HG03045 (cell line): ENCODE results near the gene NEAT1.

Experiments used
- ATAC-seq: cut with Tn5 transposase; IDR thresholded peaks from one replicate; pipeline ENCODE4 v1.9.1; 2021; ENCODE audit warnings: mild to moderate bottlenecking, moderate library complexity; ENCODE audit not compliant: unreplicated experiment

NEAT1 gene

DNA sequence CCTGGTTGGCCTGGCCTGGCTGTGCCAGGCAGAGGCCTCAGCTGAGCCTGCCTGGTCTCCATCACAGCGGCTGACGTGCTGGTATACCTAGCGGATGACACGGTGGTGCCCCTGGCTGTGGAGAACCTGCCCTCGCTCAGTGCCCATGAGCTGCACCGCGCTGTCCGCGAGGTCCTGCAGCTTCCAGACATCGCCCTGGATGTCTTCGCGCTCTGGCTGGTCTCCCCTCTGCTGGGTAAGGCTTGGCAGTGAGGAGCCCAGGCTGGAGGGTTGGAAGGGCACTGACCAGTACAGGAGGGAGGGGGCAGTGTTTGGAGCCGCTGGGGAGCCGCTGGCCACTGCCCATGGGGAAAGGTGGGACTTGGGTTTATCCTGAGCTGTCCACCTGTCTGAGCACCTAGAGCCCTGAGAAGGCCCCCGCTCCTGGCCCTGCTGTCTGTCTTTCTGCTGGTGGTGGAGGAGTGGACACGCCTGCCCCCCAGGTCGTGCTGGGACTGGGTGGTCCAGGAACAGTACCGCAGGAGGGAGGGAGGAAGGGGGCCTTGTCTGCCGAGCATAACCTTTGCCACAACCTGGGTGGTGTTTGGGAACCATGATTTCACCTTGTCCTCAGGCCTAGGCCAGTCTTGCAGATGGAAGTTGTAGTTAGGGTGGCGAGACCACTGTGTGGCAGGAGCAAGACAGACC lies 33.2 kb upstream of the NEAT1 start:
- ATAC-seq = no peak

DNA sequence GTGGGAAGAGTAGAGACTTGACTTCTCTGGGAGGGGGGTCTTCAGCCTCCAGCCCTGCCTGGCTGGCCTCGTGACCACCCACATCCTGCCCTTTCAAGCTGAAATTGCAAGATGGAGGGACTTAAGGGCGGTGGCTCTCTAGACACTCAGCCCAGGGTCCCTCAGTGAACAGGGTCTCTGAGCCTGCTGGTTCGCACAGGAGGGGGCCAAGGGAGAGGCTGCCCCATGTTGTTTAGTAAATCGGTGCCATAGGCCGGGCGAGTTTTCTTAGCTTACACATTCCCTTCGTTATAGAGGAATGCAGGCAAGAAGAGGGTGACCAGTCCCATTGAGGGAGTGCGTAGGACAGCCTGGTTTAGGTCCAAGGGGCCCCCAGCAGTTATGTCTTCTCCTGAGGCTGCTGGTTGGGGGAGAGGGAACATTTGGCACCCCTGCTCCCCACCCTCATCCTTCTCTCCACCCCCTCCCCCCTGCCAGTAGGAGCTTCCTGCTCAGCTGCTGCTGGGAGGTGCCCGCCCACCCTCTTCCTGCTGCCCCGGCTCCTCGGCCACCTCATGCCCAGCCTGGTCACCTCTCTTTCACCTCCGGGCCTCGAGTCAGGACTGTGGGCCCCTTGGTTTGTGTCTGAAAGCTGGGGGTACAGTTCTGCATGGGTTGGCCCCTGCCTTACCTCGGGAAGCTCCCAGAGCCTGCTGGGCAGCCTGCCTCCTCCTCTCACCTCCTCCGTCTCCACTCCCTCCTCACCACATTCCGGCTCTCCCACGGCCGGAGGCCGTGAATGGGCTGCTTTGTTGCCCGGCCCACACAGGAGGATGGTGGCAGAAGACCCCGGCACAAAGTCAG lies 32.3 kb upstream of the NEAT1 start:
- no peak for ATAC-seq

DNA sequence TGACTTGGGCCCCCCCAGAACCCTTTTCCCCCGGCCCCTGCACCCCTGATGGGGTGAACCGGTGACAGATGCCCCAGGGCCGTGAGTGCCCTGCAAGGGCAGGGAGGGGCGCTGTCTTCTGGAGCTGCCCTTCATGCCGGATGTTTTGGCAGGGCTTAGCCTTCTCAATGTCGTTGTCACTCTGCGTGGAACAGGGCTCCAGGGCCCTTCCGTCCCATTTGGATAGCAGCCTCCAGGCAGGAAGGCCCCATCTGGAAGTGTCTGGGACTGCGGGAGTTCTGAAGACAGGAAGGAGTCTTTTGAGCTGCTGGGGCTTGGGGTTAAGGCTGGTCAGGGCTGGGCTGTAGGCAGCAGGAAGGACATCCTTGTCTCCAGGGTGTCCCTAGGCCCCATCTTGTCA lies 31.6 kb upstream of the NEAT1 start:
- ATAC-seq = no peak

DNA sequence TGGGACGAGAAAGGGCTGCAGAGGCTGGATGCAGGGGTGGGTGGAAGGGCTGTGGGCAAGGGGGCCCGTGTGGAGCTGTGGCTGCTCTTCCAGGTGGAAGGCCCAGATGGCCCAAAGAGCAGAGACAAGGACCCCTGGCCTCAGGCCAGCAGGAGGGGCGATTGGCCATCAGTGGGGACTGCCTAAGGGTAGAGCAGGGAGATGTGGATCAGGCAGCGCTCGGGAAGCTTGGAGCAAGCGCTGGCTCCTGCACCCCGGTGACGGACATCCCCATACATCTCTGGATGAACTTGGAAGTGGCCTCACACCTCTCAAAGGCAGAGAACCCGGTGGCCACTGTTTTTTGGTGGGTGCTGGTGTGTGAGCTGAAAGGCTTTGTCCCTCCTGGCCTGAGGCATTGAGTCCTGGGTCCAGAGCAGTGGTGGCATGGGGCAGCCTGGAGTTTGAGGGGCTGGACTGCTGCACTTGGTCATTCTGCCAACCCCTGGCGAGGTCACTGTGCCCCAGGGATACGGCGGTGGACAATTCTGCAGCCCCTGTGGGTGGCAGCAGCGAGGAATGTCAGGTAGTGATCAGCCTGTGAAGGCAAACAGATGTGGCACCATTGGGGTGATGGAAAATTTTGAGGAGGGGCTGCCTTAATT lies 30.3 kb upstream of the NEAT1 start:
- ATAC-seq = no peak

DNA sequence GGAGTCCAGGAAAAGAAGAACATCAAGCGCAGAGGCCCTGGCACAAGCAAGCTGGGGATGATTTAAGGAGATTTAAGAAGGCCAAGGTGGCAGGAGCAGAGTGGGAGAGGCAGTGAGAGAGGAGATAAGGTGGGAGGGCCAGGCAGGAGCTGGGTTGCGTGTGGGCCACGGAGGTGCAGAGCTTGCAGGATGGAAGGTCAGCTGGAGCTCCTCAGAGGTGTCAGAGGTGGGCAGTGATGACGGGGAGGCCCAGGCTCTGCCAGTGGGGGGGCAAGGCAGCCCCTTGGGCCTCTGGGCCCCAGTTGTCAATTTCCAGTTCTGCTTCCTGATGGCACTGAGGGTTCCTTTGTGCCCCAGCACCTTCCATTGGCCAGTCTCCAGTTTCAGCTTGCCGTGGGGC lies 29.7 kb upstream of the NEAT1 start:
- ATAC-seq = no peak

DNA sequence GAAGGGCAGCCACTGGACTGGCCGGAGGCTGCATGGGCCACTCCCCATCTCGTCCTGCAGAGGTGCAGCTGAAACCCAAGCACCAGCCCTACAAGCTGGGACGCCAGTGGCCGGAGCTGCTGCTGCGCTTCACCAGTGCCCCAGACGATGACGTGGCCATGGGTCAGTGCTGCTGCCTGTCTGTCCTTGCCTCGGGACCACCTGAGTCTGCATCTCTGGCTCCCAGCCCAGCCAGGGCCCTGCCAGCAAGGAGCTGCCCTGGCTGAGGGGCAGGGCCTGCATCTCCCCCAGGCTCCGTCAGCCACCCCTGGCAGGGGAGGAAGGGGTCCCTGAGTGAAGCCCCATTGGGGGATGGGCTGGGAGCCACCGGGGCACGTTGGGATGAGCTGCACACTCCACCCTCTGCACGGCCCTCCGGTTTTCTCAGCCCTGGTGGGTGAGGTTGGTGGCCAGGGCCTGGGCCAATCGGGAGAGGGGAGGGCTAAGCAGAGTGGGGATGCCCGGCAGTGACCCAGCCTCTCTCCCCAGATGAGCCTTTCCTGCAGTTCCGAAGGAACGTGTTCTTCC lies 29.0 kb upstream of the NEAT1 start:
- ATAC-seq = no peak

DNA sequence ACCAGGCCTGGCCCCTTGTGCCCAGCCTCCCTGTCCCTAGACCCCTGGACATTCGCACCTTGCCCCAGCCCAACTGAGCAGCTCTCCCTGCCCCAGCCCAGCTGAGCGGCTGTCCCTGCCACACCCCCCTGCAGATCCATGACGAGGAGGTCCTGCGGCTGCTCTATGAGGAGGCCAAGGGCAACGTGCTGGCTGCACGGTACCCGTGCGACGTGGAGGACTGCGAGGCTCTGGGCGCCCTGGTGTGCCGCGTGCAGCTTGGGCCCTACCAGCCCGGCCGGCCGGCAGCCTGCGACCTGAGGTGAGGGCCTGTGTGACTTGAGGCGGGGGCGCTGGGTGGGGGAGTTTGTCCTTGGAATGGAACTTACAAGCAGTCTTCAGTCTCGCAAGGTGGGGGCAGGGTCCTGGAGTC lies 28.5 kb upstream of the NEAT1 start:
- ATAC-seq = no peak

DNA sequence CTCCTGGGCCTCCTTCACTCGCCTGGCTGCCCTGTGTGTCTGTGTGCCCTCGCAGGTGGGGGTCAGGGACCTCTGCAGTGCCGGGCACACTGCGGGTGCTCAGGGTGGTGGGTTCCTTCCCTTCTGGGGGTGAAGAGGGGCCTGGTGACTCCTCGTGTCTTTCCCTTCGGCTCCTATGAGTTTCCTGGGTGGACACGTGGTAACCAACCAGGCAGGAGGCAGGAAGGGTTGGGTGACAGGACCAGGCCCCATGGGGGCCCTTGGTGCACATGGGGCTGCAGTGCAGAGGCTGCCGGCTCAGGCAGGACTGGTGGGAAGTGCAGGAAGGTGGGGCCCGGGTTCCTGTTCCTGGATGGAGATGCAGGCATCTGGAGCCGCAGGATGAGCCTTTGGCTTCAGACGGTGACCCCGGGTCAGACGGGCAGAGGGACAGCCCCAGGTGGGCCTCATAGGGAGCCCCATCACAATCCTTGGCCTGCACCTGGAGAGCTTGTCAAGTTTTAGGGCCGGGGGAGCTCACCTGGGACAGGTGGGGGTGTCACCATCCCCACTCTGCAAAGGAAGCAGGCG lies 26.6 kb upstream of the NEAT1 start:
- no peak for ATAC-seq

DNA sequence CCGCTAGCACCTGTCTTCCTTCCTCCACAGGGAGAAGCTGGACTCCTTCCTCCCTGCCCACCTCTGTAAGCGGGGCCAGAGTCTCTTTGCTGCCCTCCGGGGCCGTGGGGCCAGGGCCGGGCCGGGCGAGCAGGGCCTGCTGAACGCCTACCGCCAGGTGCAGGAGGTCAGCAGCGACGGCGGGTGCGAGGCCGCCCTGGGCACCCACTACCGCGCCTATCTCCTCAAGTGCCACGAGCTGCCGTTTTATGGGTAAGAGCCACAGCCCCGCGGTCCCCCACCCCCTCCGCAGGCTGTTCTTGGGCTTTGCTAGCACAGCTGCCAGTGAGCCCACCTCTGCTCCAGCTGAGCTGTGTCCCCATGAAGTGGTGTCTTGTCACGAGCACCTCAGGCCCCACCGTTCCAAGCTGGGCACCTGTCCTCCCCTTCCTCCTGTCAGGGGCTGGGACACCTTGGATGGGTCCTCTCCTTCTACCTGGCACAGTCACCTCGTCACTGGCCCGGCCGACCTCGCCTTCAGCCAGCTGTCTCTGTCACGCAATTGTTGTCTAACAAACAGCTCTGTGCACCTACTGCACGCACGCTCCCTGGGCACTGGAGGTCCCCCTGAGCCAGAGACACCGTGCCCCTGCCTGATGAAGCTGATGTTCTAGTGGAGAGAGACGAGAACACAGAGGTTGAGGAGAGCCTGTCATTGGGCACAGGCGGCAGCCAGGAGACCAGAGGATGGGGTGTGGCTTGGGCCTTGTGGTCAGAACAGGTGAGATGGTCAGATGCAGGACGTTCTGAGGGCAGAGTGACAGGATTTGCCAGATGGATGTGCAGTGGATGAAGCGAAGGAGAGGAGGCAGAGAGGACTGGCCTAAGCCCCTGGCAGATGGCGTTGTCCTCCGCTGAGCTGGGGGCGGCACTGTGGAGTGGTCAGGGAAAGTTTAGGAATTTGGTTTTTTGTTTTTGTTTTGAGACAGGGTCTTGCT lies 25.5 kb upstream of the NEAT1 start:
- no peak for ATAC-seq

DNA sequence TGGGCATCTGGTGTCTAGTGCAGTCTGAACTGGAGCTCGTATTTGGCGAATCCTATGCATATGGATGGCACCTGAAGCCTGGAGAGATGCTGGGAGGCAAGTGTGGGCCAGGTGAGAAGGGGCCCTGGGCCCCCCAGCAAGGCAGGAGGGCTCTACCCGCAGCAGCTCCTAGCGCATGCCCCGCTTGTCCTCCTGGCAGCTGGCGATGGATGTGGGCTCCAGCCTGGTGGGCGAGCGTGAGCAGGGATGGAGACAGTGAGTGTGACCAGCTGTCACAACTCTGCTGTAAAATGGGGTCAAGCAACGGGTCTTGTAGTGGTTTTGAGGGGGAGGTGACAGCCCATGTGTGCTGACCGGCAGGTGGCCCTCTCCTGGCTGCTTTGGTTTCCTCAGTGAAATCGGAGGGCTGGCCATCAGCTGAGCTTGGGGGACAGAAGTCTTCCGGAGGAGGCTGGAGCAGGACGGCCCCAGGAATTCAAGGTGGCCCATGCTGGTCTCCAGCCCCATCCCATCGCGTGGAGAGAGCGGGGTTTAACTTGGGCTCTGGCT lies 24.2 kb upstream of the NEAT1 start:
- ATAC-seq = no peak

DNA sequence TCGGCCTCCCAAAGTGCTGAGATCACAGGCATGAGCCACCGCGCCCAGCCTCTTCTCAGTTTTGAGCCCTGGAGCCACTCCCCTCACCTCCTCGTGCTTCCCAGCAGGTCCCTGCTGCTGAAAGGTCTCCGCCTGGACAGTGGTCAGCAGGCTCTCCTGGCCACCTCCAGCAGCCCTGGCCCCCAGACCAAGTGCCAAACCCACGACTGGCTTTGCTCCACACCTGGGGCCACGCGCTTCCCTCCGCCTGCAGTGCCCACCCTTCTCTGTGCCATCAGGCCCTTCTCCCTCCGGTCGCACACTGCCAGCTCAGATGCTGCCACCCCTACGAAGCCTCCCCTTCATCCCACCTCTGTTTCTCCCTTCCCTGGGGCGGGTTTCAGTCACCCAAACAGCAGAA lies 23.3 kb upstream of the NEAT1 start:
- no peak for ATAC-seq

DNA sequence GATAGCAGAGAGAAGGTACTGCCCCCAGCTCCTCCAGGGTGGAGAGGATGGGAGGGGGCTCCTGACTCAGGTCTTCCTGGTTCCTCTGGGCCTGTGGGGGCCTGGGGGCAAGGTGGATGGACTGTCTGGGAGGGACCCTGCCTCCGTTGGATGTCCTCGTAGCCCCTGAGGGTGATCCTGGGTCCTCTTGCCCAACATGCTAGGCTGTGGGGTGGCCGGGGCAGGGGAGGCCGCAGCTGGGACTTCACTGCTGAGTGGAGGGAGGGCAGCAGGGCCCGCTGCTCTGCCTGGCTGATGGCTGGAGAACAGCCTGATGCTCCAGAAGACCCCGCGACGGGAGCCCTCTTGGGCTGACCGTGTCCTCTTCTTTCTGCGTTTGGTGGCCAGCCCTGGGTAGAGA lies 22.8 kb upstream of the NEAT1 start:
- ATAC-seq = no peak

DNA sequence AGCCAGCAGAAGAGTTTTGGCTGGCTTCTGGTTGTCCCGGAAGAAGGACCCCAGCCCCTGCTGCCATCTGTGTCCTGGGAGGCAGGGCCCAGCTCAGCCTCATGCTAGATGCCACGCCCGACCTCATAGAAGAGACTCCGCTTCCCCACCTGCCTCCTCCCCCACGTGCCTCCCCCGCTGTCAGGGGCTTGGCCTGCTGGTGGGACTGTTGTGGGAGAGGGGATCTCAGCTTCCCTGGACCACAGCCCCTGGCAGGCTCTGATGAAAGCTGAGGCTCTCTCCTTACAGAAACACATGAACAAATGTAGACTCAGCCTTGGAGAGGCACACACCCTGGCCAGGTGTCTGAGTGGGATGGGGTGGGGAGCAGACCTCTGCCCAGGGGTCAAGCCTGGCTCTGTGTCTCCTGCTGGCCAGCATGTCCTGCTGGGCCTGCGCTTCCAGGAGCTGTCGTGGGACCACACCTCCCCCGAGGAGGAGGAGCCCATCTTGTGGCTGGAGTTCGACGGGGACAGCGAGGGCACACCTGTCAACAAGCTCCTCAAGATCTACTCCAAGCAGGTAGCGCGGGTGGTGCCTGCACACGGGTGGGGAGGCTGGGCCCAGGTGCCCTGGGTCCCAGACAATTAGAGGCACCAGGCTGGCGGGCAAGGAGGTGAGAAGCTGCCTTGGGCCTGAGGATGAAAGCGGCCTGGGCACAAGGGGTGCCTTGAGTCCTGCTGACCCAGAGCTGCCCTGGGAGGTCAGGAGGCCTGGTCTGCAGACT lies 22.1 kb upstream of the NEAT1 start:
- no peak for ATAC-seq

DNA sequence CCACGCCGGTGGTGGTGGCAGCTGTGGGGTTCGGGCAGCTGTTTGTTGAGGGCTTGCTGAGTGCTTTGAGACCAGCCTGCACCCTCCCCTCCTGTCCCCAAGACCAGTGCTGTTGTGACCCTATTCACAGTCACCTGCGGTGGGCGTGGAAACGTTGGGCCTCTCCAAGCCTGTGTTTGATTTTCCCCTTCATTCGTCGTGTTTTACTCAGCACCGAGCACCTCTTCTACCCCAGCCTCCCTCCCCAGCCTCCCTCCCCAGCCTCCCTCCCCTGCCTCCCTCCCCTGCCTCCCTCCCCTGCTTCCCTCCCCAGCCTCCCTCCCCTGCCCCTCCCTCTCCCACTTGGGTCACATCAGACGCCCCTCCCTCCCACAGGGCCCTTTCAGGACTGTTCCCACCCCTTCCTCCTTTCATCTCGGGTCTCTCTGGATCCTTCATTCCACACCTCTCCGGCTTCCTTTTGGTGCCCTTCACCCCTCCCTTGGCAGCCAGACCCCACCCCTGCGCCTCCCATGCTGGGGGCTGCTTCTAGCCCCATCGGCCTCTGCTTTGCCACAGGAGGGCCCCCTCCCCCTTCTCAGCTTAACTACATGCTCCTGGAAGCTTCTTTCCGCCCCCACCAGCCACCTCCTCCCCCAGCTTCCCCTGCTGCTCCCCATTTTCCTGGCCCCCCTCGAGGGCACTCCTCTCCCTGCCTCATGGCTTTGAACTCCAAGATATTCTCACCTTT lies 21.4 kb upstream of the NEAT1 start:
- no peak for ATAC-seq

DNA sequence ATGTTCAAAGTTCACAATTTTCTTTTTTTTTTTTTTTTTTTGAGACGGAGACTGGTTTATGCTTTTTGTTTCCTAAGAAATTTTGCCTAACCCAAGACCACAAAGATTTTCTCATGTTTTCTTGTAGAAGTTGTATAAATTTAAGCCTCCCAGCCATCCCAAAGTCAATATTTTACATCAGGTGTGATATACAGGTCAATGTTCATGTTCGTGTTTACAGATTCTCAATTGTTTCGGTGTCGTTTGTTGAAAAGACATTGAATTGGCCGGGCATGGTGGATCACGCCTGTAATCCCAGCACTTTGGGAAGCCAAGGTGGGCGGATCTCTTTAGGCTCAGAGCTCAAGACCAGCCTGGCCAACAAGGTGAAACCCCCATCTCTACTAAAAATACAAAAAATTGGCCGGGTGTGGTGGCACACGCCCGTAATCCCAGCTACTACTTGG lies 20.8 kb upstream of the NEAT1 start:
- no peak for ATAC-seq

DNA sequence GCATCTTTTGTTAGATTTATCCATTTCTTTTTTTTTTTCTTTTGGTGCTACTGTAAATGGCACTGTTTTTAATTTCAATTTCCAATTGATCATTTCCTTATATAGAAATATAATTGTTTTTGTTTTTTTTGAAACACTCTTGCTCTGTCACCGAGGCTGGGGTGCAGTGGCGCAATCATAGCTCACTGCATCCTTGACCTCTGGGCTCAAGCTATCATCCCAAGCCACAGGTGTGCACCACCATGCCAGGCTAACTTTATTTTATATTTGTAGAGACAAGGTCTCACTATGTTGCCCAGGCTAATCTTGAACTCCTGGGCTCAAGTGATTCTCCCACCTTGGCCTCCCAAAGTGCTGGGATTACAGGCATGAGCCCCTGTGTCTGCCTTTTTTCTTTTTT lies 19.8 kb upstream of the NEAT1 start:
- ATAC-seq = no peak

DNA sequence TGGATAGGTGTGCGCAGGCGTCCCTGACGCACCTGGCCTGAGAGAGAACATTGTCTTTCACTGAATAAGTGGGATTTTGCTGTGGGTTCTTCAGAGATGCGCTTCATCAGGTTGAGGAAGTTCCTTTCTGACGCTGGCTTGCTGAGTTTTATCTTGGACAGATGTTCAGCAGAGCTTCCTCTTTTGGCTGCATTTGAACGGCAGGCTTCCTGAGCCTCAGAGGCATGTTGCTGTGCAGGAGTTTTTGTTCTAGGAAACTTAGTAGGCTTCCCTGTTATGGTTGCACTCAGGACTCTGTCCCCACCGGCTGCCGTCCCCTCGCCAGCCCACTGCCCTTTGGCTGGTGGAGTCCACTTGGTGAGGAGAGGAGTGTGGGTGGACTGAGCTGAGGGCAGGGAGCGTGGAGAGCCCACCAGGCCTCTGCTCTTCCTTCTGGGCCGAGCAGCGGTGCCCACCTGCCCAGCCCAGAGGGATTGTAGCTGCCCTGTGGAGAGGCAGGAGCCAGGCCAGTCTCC lies 18.9 kb upstream of the NEAT1 start:
- ATAC-seq = no peak

DNA sequence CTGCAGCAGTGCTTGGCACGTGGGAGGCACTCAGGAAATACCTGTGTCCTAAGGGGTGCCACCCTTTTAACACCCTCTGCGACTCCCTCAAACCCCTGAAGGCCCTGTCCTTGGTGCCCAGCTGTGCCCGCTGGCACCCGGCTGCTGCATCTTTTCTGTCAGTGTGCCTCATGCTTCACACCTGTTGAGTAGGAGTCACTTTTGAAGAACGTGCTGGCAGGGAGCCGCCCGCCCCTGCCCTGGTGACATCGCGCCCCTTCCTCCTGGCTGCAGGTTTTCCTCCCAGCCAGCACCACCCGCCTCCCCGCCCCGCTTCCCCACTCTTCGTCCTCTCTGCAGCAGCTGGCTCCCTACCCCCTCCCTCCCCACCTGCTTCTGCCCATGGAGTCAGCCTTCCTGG lies 18.4 kb upstream of the NEAT1 start:
- ATAC-seq = no peak
